Parathyroid adenoma (tissue), 2 donors: ENCODE measurements around the gene CHRDL1.
"Not testable (repeated sequence)": the region's sequence is repeated elsewhere in the genome, so short reads cannot be mapped to it uniquely, and the experiment has no call there.

ENCODE experiments used
- H2AFZ ChIP-seq: fragments of 300-600 bp; sonication (generic); one replicate; pipeline ENCODE4 v1.7.0; 2017; ENCODE audit warnings: antibody characterized with exemption, mild to moderate bottlenecking
- H3K27ac ChIP-seq: fragments of 300-600 bp; sonication (generic); one replicate; pipeline ENCODE4 v1.7.0; 2017
- H3K27me3 ChIP-seq: fragments of 300-600 bp; sonication (generic); one replicate; pipeline ENCODE4 v1.7.0; 2017; ENCODE audit warnings: low read length; ENCODE audit not compliant: control insufficient read depth, insufficient read depth
- H3K36me3 ChIP-seq: fragments of 300-600 bp; sonication (generic); one replicate; pipeline ENCODE4 v1.7.0; 2017; ENCODE audit warnings: low read length; ENCODE audit not compliant: control insufficient read depth, insufficient read depth
- H3K4me1 ChIP-seq: fragments of 300-600 bp; sonication (generic); one replicate; pipeline ENCODE4 v1.7.0; 2017; ENCODE audit warnings: control low read depth
- H3K4me2 ChIP-seq: fragments of 300-600 bp; sonication (generic); one replicate; pipeline ENCODE4 v1.7.0; 2017; ENCODE audit warnings: low read length
- H3K4me3 ChIP-seq: fragments of 300-600 bp; sonication (generic); one replicate; pipeline ENCODE4 v1.7.0; 2017; ENCODE audit warnings: low read depth, low read length
- H3K79me2 ChIP-seq: fragments of 300-600 bp; sonication (generic); one replicate; pipeline ENCODE4 v1.7.0; 2017; ENCODE audit warnings: control low read depth
- H3K9ac ChIP-seq: fragments of 300-600 bp; sonication (generic); one replicate; pipeline ENCODE4 v1.7.0; 2017; ENCODE audit warnings: mild to moderate bottlenecking
- H3K9me3 ChIP-seq: fragments of 300-600 bp; sonication (generic); one replicate; pipeline ENCODE4 v1.7.0; 2017; ENCODE audit warnings: low read length; ENCODE audit not compliant: control insufficient read depth
- CTCF ChIP-seq: fragments of 300-600 bp; sonication (generic); IDR thresholded peaks from one replicate; pipeline ENCODE4 v1.7.0; 2017; ENCODE audit warnings: antibody characterized with exemption, mild to moderate bottlenecking
- donor health status: primary hyperparathyroidism.

The CHRDL1 gene

DNA sequence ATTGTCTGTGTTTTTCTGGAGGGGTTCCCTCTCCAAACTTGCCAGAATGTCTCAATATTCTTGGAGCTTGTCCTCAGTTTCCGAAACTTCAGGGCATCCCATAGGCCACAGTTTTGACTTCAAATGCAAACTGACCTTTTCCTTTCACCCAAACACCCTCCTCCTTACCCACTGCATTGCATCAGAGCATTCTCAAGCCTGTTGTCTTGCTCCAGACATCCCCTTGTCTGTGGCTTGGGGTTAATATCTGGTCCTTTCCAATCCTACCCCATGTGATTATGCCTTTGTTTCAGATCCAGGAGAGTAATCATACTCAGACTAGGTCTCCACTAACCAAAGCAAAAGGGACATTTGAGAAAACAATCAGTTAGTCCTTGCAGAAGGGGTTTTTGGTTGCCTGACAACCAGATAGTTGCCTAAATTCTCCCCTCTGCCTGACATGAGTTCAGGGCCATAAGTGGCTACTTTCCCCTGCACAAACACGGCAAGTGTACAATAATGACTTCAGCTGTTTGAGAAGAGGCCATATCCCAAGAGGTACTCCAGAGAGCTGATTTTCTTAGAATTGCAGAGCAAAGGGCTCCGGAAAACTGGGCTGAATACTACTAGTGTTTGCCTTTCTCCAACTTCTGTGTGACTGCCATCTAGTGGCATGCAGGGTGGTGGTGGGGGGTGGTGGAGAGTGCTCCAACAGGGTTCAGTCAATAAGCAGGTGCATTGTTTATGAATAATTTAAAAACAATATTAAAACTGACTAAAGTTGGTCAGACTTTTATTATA is 130.2 kb downstream of the CHRDL1 start:
- Histone ChIP-seq H3K36me3 (no peaks in the 10 kb centered on the region), H3K4me3 (no peak overlapping the region), H2AFZ (no peak overlapping the region), H3K9me3 (no peaks in the 10 kb centered on the region), H3K79me2 (no peaks in the 10 kb centered on the region), H3K4me1 (no peaks in the 10 kb centered on the region), H3K27ac (no peak overlapping the region), H3K27me3 (no peaks in the 10 kb centered on the region), H3K4me2 (no peak overlapping the region), H3K9ac (no peak overlapping the region)
- TF ChIP-seq CTCF: no peak

- no peaks in the 10 kb centered on the region for H3K27me3 ChIP-seq
- H3K36me3 ChIP-seq: no peaks in the 10 kb centered on the region
- no peaks in the 10 kb centered on the region for H3K4me1 ChIP-seq
- H3K27ac ChIP-seq: no peak overlapping the region
- no peak for TF ChIP-seq CTCF
- H3K9me3 ChIP-seq: no peaks in the 10 kb centered on the region
- no peak overlapping the region for H3K4me2 ChIP-seq
- no peak overlapping the region for H2AFZ ChIP-seq
- no peak overlapping the region for H3K4me3 ChIP-seq
- H3K79me2 ChIP-seq: no peaks in the 10 kb centered on the region
- no peak overlapping the region for H3K9ac ChIP-seq
Observed at GRCh38 chrX:110657073-110657472, 138.5 kb downstream of the CHRDL1 start.

DNA sequence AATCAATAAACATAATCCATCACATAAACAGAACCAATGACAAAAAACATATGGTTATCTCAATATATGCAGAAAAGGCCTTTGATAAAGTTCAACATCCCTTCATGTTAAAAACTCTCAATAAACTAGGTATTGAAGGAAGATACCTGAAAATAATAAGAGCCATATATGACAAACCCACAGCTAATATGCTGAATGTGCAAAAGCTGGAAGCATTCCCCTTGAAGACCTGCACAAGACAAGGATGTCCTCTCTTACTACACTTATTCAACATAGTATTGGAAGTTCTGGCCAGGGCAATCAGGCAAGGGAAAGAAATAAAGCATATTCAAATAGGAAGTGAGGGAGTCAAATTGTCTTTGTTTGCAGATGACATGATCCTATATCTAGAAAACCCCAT is 141.3 kb downstream of the CHRDL1 start:
- not testable (repeated sequence) for H3K36me3 ChIP-seq, H3K27me3 ChIP-seq, H2AFZ ChIP-seq, H3K9me3 ChIP-seq, H3K9ac ChIP-seq, H3K4me1 ChIP-seq, H3K4me2 ChIP-seq, H3K27ac ChIP-seq, H3K4me3 ChIP-seq, H3K79me2 ChIP-seq

DNA sequence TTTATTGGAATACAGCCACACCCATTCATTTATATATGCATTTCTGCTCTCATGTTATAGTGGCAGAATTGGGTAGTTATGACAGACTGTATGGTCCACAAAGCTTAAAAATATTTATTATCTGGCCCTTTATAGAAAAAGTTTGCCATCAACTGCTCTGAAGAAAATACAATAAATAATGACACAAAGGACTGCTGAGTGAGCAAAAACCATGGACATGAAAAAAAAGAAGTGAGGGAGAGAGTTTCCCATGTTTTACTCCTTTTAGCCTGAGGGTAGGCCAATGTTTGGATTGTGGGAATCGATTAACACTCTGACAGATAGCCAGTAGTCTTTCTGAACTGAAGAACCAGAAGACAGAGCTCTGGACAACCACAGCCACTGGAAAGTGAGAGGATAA is 149.2 kb downstream of the CHRDL1 start:
- Histone ChIP-seq H3K4me1 (no peaks in the 10 kb centered on the region), H3K4me3 (no peak overlapping the region), H3K79me2 (no peaks in the 10 kb centered on the region), H3K4me2 (no peak overlapping the region), H3K27ac (no peak overlapping the region), H2AFZ (no peak overlapping the region), H3K27me3 (no peaks in the 10 kb centered on the region), H3K36me3 (no peaks in the 10 kb centered on the region), H3K9ac (no peak overlapping the region), H3K9me3 (no peaks in the 10 kb centered on the region)
- no peak for TF ChIP-seq CTCF
